ENCODE measurements around the gene MARCHF2. TPM values are rescaled to one million over a fixed set of nuclear protein-coding genes. Genes with fewer than 3 reads are reported as not detected.

Gene MARCHF2
- total and polyA plus RNA-seq, 4 donors: 26.7 to 81.5 (median 47.8) TPM

GRCh38 chr19:8483165-8483564, 70.1 kb downstream of the MARCHF2 start:
- ATAC-seq (ENCODE audit: insufficient read depth, low FRiP score) (no peak), DNase-seq (no peak)
- Histone ChIP-seq H3K27ac (ENCODE audit: low read depth in 1 of 2, low read length in 1 of 2) (no peak overlapping the region), H3K4me3 (no peak overlapping the region), H3K4me1 (ENCODE audit: control insufficient read depth in 5 of 5, insufficient read depth in 5 of 5, low read length in 5 of 5) (peaks cover 0 to 5% (median 0%) of the 10 kb centered on the region in 5 donors), H3K9me3 (ENCODE audit: control insufficient read depth in 4 of 4, insufficient read depth in 3 of 4, low read length in 3 of 4) (no peaks in the 10 kb centered on the region), H3K27me3 (ENCODE audit: control insufficient read depth in 3 of 3, insufficient read depth in 3 of 3, low read length in 2 of 3) (no peaks in the 10 kb centered on the region), H3K36me3 (ENCODE audit: control insufficient read depth in 4 of 4, insufficient read depth in 4 of 4, low read length in 4 of 4) (peaks cover 7 to 63% (median 52%) of the 10 kb centered on the region in 4 donors), H3K9ac (ENCODE audit: insufficient read depth in 1 of 2, low read length in 2 of 2) (no peak overlapping the region)
- TF ChIP-seq, protein P1, sequence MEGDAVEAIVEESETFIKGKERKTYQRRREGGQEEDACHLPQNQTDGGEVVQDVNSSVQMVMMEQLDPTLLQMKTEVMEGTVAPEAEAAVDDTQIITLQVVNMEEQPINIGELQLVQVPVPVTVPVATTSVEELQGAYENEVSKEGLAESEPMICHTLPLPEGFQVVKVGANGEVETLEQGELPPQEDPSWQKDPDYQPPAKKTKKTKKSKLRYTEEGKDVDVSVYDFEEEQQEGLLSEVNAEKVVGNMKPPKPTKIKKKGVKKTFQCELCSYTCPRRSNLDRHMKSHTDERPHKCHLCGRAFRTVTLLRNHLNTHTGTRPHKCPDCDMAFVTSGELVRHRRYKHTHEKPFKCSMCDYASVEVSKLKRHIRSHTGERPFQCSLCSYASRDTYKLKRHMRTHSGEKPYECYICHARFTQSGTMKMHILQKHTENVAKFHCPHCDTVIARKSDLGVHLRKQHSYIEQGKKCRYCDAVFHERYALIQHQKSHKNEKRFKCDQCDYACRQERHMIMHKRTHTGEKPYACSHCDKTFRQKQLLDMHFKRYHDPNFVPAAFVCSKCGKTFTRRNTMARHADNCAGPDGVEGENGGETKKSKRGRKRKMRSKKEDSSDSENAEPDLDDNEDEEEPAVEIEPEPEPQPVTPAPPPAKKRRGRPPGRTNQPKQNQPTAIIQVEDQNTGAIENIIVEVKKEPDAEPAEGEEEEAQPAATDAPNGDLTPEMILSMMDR (IDR thresholded peaks at IDR 0.05; ENCODE audit: control extremely low read depth, extremely low read depth): no peak
- 89 to 92% methylated on average over 8 of the region's 8 CpGs for WGBS, 2 donors

GRCh38 chr19:8484331-8484894, 71.3 kb downstream of the MARCHF2 start:
- Histone ChIP-seq H3K36me3 (ENCODE audit: control insufficient read depth in 4 of 4, insufficient read depth in 4 of 4, low read length in 4 of 4) (peaks cover 7 to 66% (median 50%) of the 10 kb centered on the region in 4 donors), H3K27ac (ENCODE audit: low read depth in 1 of 2, low read length in 1 of 2) (peak overlapping the region in 1 of 2 donors; percentile 52), H3K4me1 (ENCODE audit: control insufficient read depth in 5 of 5, insufficient read depth in 5 of 5, low read length in 5 of 5) (peaks cover 0 to 5% (median 0%) of the 10 kb centered on the region in 5 donors), H3K9ac (ENCODE audit: insufficient read depth in 1 of 2, low read length in 2 of 2) (no peak overlapping the region), H3K27me3 (ENCODE audit: control insufficient read depth in 3 of 3, insufficient read depth in 3 of 3, low read length in 2 of 3) (no peaks in the 10 kb centered on the region), H3K4me3 (no peak overlapping the region), H3K9me3 (ENCODE audit: control insufficient read depth in 4 of 4, insufficient read depth in 3 of 4, low read length in 3 of 4) (no peaks in the 10 kb centered on the region)
- TF ChIP-seq, protein P1 (IDR thresholded peaks at IDR 0.05; ENCODE audit: control extremely low read depth, extremely low read depth): no peak
- peak; percentile 28 for ATAC-seq (ENCODE audit: insufficient read depth, low FRiP score)
- 59 to 74% methylated on average over 18 of the region's 18 CpGs for WGBS, 2 donors
- DNase-seq: peak in 1 of 3 donors; percentile 20

DNA sequence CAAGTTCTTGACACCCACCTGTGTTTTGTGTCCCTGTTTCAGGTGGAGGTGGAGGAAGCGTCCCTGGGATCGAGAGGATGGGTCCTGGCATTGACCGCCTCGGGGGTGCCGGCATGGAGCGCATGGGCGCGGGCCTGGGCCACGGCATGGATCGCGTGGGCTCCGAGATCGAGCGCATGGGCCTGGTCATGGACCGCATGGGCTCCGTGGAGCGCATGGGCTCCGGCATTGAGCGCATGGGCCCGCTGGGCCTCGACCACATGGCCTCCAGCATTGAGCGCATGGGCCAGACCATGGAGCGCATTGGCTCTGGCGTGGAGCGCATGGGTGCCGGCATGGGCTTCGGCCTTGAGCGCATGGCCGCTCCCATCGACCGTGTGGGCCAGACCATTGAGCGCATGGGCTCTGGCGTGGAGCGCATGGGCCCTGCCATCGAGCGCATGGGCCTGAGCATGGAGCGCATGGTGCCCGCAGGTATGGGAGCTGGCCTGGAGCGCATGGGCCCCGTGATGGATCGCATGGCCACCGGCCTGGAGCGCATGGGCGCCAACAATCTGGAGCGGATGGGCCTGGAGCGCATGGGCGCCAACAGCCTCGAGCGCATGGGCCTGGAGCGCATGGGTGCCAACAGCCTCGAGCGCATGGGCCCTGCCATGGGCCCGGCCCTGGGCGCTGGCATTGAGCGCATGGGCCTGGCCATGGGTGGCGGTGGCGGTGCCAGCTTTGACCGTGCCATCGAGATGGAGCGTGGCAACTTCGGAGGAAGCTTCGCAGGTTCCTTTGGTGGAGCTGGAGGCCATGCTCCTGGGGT, 72.7 kb downstream of the MARCHF2 start:
- H3K27ac ChIP-seq (ENCODE audit: low read depth in 1 of 2, low read length in 1 of 2): peak overlapping the region in 1 of 2 donors; percentile 43
- no peak overlapping the region for H3K4me3 ChIP-seq
- 97 to 98% methylated on average over 62 of the region's 62 CpGs for WGBS, 2 donors
- H3K4me1 ChIP-seq (ENCODE audit: control insufficient read depth in 5 of 5, insufficient read depth in 5 of 5, low read length in 5 of 5): peaks cover 0 to 10% (median 0%) of the 10 kb centered on the region in 5 donors
- H3K27me3 ChIP-seq (ENCODE audit: control insufficient read depth in 3 of 3, insufficient read depth in 3 of 3, low read length in 2 of 3): no peaks in the 10 kb centered on the region
- no peak overlapping the region for H3K9ac ChIP-seq (ENCODE audit: insufficient read depth in 1 of 2, low read length in 2 of 2)
- TF ChIP-seq, protein P1 (IDR thresholded peaks at IDR 0.05; ENCODE audit: control extremely low read depth, extremely low read depth): no peak
- H3K36me3 ChIP-seq (ENCODE audit: control insufficient read depth in 4 of 4, insufficient read depth in 4 of 4, low read length in 4 of 4): peaks cover 7 to 76% (median 50%) of the 10 kb centered on the region in 4 donors
- ATAC-seq (ENCODE audit: insufficient read depth, low FRiP score) (no peak), DNase-seq (no peak)
- H3K9me3 ChIP-seq (ENCODE audit: control insufficient read depth in 4 of 4, insufficient read depth in 3 of 4, low read length in 3 of 4): no peaks in the 10 kb centered on the region

Measured in lung (tissue), 12 donors.